Parathyroid adenoma (tissue), 2 donors: Measurements from ENCODE around the gene ABHD11.
"Not testable (repeated sequence)": the region's sequence is repeated elsewhere in the genome, so short reads cannot be mapped to it uniquely, and the experiment has no call there.

Experiments
- H2AFZ ChIP-seq: fragments of 300-600 bp; sonication (generic); one replicate; pipeline ENCODE4 v1.7.0; 2017; ENCODE audit warnings: antibody characterized with exemption, mild to moderate bottlenecking
- H3K27ac ChIP-seq: fragments of 300-600 bp; sonication (generic); one replicate; pipeline ENCODE4 v1.7.0; 2017
- H3K27me3 ChIP-seq: fragments of 300-600 bp; sonication (generic); one replicate; pipeline ENCODE4 v1.7.0; 2017; ENCODE audit warnings: low read length; ENCODE audit not compliant: control insufficient read depth, insufficient read depth
- H3K36me3 ChIP-seq: fragments of 300-600 bp; sonication (generic); one replicate; pipeline ENCODE4 v1.7.0; 2017; ENCODE audit warnings: low read length; ENCODE audit not compliant: control insufficient read depth, insufficient read depth
- H3K4me1 ChIP-seq: fragments of 300-600 bp; sonication (generic); one replicate; pipeline ENCODE4 v1.7.0; 2017; ENCODE audit warnings: control low read depth
- H3K4me2 ChIP-seq: fragments of 300-600 bp; sonication (generic); one replicate; pipeline ENCODE4 v1.7.0; 2017; ENCODE audit warnings: low read length
- H3K4me3 ChIP-seq: fragments of 300-600 bp; sonication (generic); one replicate; pipeline ENCODE4 v1.7.0; 2017; ENCODE audit warnings: low read depth, low read length
- H3K79me2 ChIP-seq: fragments of 300-600 bp; sonication (generic); one replicate; pipeline ENCODE4 v1.7.0; 2017; ENCODE audit warnings: control low read depth
- H3K9ac ChIP-seq: fragments of 300-600 bp; sonication (generic); one replicate; pipeline ENCODE4 v1.7.0; 2017; ENCODE audit warnings: mild to moderate bottlenecking
- H3K9me3 ChIP-seq: fragments of 300-600 bp; sonication (generic); one replicate; pipeline ENCODE4 v1.7.0; 2017; ENCODE audit warnings: low read length; ENCODE audit not compliant: control insufficient read depth
- CTCF ChIP-seq: fragments of 300-600 bp; sonication (generic); IDR thresholded peaks from one replicate; pipeline ENCODE4 v1.7.0; 2017; ENCODE audit warnings: antibody characterized with exemption, mild to moderate bottlenecking
- donor health status: primary hyperparathyroidism.

ABHD11 gene

GRCh38 chr7:73727952-73728351 lies 10.7 kb downstream of the ABHD11 start:
- H3K79me2 ChIP-seq, result no peaks in the 10 kb centered on the region
- no peak overlapping the region for H3K9ac ChIP-seq
- H3K27ac ChIP-seq, result no peak overlapping the region
- no peak overlapping the region for H3K4me3 ChIP-seq
- no peak for TF ChIP-seq CTCF
- no peak overlapping the region for H2AFZ ChIP-seq
- no peak overlapping the region for H3K4me2 ChIP-seq
- no peaks in the 10 kb centered on the region for H3K36me3 ChIP-seq
- H3K27me3 ChIP-seq, result no peaks in the 10 kb centered on the region
- no peaks in the 10 kb centered on the region for H3K9me3 ChIP-seq
- H3K4me1 ChIP-seq, result no peaks in the 10 kb centered on the region

- no peak overlapping the region for H3K9ac ChIP-seq
- TF ChIP-seq CTCF, result no peak
Observed at GRCh38 chr7:73726083-73726466, 12.5 kb downstream of the ABHD11 start.

GRCh38 chr7:73723813-73724212 lies 14.8 kb downstream of the ABHD11 start:
- Histone ChIP-seq H2AFZ (no peak overlapping the region), H3K9me3 (no peaks in the 10 kb centered on the region), H3K4me3 (no peak overlapping the region), H3K4me1 (peaks cover 4% of the 10 kb centered on the region), H3K27me3 (no peaks in the 10 kb centered on the region), H3K9ac (no peak overlapping the region), H3K79me2 (no peaks in the 10 kb centered on the region), H3K36me3 (no peaks in the 10 kb centered on the region), H3K4me2 (no peak overlapping the region), H3K27ac (no peak overlapping the region)
- no peak for TF ChIP-seq CTCF

More at GRCh38 chr7:73726083-73726466, 12.5 kb downstream of the ABHD11 start:
- no peak overlapping the region for H3K4me2 ChIP-seq
- no peaks in the 10 kb centered on the region for H3K36me3 ChIP-seq
- no peaks in the 10 kb centered on the region for H3K27me3 ChIP-seq
- no peak overlapping the region for H3K4me3 ChIP-seq
- no peaks in the 10 kb centered on the region for H3K79me2 ChIP-seq
- peaks cover 4% of the 10 kb centered on the region for H3K4me1 ChIP-seq
- no peaks in the 10 kb centered on the region for H3K9me3 ChIP-seq
- no peak overlapping the region for H2AFZ ChIP-seq
- no peak overlapping the region for H3K27ac ChIP-seq

GRCh38 chr7:73722785-73723184 lies 15.8 kb downstream of the ABHD11 start:
- Histone ChIP-seq H3K79me2 (no peaks in the 10 kb centered on the region), H3K4me2 (no peak overlapping the region), H3K27ac (no peak overlapping the region), H3K4me3 (no peak overlapping the region), H3K9ac (no peak overlapping the region), H3K9me3 (no peaks in the 10 kb centered on the region), H3K27me3 (no peaks in the 10 kb centered on the region), H2AFZ (no peak overlapping the region), H3K4me1 (peaks cover 4% of the 10 kb centered on the region), H3K36me3 (no peaks in the 10 kb centered on the region)
- TF ChIP-seq CTCF, result no peak

DNA sequence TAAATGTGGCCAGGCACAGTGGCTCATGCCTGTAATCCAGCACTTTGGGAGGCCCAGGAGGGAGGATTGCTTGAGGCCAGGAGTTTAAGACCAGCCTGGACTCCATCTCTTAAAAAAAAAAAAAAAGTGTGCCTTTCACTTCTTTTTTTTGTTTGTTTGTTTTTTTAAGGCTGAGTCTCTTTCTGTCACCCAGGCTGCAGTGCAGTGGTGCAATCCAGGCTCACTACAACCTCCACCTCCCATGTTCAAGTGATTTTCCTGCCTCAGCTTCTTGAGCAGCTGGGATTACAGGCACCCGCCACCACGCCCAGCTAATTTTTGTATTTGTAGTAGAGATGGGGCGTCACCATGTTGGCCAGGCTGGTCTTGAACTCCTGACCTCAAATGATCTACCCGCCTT lies 16.4 kb downstream of the ABHD11 start:
- H3K4me1 ChIP-seq, H3K36me3 ChIP-seq, H3K4me3 ChIP-seq, H3K27me3 ChIP-seq, H2AFZ ChIP-seq, H3K9ac ChIP-seq, H3K9me3 ChIP-seq, H3K27ac ChIP-seq, H3K79me2 ChIP-seq, H3K4me2 ChIP-seq: not testable (repeated sequence)
